Measurements from ENCODE around the gene PFDN1.

Gene PFDN1

DNA sequence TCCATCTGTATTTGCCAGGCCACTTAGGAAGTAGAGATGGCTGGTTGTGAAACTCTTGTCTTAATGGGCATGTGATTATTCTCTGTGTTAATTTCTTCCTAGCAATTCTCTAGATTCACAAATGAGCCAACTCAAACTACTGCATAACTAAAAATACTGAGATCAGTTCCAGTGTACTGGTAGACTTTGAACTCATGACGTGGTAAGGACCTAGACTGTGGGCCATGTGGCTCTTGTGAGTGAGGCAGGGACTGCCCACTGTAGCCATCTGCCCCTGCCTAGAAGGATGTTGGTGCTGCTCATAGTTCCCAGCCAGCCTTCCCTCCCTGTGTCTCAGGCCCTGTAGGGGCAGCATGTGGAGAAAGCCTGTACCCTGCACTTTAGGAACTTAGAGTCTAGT is 80.5 kb downstream of the PFDN1 start:
- Histone ChIP-seq H3K27me3 (ENCODE audit: insufficient read depth, low read length) (no peaks in the 10 kb centered on the region), H3K9ac (ENCODE audit: low read length) (no peak overlapping the region), H4K20me1 (ENCODE audit: insufficient read depth, low read length) (no peaks in the 10 kb centered on the region), H3K4me2 (ENCODE audit: low read length) (no peak overlapping the region), H3K4me3 (ENCODE audit: low read depth, low read length, poor library complexity, severe bottlenecking) (no peak overlapping the region), H3K4me1 (ENCODE audit: insufficient read depth, low read length, severe bottlenecking) (no peaks in the 10 kb centered on the region), H3K36me3 (ENCODE audit: insufficient read depth, low read length) (no peaks in the 10 kb centered on the region), H3K9me3 (ENCODE audit: low read length) (no peaks in the 10 kb centered on the region), H2AFZ (ENCODE audit: low read length) (no peak overlapping the region), H3K27ac (ENCODE audit: low read depth, low read length, poor library complexity, severe bottlenecking) (no peak overlapping the region), H3K9me2 (ENCODE audit: low read depth, low read length) (no peaks in the 10 kb centered on the region), H3F3A (ENCODE audit: insufficient read depth, low read length) (no peaks in the 10 kb centered on the region), H3K79me2 (ENCODE audit: insufficient read depth, low read length) (no peaks in the 10 kb centered on the region)
- TF ChIP-seq, protein P1, sequence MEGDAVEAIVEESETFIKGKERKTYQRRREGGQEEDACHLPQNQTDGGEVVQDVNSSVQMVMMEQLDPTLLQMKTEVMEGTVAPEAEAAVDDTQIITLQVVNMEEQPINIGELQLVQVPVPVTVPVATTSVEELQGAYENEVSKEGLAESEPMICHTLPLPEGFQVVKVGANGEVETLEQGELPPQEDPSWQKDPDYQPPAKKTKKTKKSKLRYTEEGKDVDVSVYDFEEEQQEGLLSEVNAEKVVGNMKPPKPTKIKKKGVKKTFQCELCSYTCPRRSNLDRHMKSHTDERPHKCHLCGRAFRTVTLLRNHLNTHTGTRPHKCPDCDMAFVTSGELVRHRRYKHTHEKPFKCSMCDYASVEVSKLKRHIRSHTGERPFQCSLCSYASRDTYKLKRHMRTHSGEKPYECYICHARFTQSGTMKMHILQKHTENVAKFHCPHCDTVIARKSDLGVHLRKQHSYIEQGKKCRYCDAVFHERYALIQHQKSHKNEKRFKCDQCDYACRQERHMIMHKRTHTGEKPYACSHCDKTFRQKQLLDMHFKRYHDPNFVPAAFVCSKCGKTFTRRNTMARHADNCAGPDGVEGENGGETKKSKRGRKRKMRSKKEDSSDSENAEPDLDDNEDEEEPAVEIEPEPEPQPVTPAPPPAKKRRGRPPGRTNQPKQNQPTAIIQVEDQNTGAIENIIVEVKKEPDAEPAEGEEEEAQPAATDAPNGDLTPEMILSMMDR (IDR thresholded peaks at IDR 0.05; ENCODE audit: low read length): no peak
- no peak for TF ChIP-seq EZH2 (IDR thresholded peaks at IDR 0.05; ENCODE audit: borderline replicate concordance, low read length)

DNA sequence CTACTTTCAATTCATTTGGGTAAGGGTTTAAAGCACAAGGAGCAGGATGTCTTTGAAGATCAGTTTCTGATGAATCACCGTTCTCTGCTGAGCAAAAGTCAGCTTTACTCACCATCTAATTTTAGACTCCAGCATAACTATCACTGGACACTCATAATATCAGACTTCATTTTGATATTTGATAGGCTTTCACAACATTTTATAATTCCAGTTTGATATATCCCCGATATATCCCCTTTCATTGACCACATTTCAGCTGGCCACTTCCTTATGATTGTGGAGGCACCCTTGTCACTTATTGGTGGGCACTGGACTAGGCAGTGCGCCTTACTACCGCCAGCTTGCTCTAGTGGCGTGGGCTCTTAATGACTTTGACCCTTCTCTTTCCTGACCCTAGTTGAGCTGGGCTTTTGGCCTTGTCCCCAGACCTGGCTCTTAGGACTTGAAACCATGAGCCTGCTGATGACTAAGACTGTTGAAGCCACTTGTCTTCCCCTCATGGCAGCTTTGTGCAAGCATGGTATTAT is 81.1 kb downstream of the PFDN1 start:
- H4K20me1 ChIP-seq (ENCODE audit: insufficient read depth, low read length): no peaks in the 10 kb centered on the region
- no peaks in the 10 kb centered on the region for H3F3A ChIP-seq (ENCODE audit: insufficient read depth, low read length)
- no peaks in the 10 kb centered on the region for H3K36me3 ChIP-seq (ENCODE audit: insufficient read depth, low read length)
- no peak overlapping the region for H3K4me3 ChIP-seq (ENCODE audit: low read depth, low read length, poor library complexity, severe bottlenecking)
- H3K4me1 ChIP-seq (ENCODE audit: insufficient read depth, low read length, severe bottlenecking): no peaks in the 10 kb centered on the region
- TF ChIP-seq, protein P1 (IDR thresholded peaks at IDR 0.05; ENCODE audit: low read length): no peak
- no peak for TF ChIP-seq EZH2 (IDR thresholded peaks at IDR 0.05; ENCODE audit: borderline replicate concordance, low read length)
- no peaks in the 10 kb centered on the region for H3K9me3 ChIP-seq (ENCODE audit: low read length)
- no peaks in the 10 kb centered on the region for H3K27me3 ChIP-seq (ENCODE audit: insufficient read depth, low read length)
- no peak overlapping the region for H3K9ac ChIP-seq (ENCODE audit: low read length)
- no peak overlapping the region for H2AFZ ChIP-seq (ENCODE audit: low read length)
- no peaks in the 10 kb centered on the region for H3K9me2 ChIP-seq (ENCODE audit: low read depth, low read length)
- no peak overlapping the region for H3K4me2 ChIP-seq (ENCODE audit: low read length)
- no peaks in the 10 kb centered on the region for H3K79me2 ChIP-seq (ENCODE audit: insufficient read depth, low read length)
- no peak overlapping the region for H3K27ac ChIP-seq (ENCODE audit: low read depth, low read length, poor library complexity, severe bottlenecking)

GRCh38 chr5:140220698-140221064 is 82.2 kb downstream of the PFDN1 start:
- Histone ChIP-seq H3K27ac (ENCODE audit: low read depth, low read length, poor library complexity, severe bottlenecking) (no peak overlapping the region), H3F3A (ENCODE audit: insufficient read depth, low read length) (no peaks in the 10 kb centered on the region), H3K79me2 (ENCODE audit: insufficient read depth, low read length) (no peaks in the 10 kb centered on the region), H3K36me3 (ENCODE audit: insufficient read depth, low read length) (no peaks in the 10 kb centered on the region), H3K27me3 (ENCODE audit: insufficient read depth, low read length) (no peaks in the 10 kb centered on the region), H3K4me1 (ENCODE audit: insufficient read depth, low read length, severe bottlenecking) (no peaks in the 10 kb centered on the region), H3K4me2 (ENCODE audit: low read length) (no peak overlapping the region), H3K9me2 (ENCODE audit: low read depth, low read length) (no peaks in the 10 kb centered on the region), H4K20me1 (ENCODE audit: insufficient read depth, low read length) (no peaks in the 10 kb centered on the region), H3K4me3 (ENCODE audit: low read depth, low read length, poor library complexity, severe bottlenecking) (no peak overlapping the region), H3K9me3 (ENCODE audit: low read length) (no peaks in the 10 kb centered on the region), H2AFZ (ENCODE audit: low read length) (no peak overlapping the region), H3K9ac (ENCODE audit: low read length) (no peak overlapping the region)
- no peak for TF ChIP-seq EZH2 (IDR thresholded peaks at IDR 0.05; ENCODE audit: borderline replicate concordance, low read length)
- TF ChIP-seq, protein P1 (IDR thresholded peaks at IDR 0.05; ENCODE audit: low read length): no peak
